Common myeloid progenitor, CD34-positive (primary cell): ENCODE measurements around the gene ACTR3C. TPM values are rescaled to one million over a fixed set of nuclear protein-coding genes. Genes with fewer than 3 reads are reported as not detected.

Experiments used
- CTCF ChIA-PET: fragments of 350-600 bp; sonication (Branson Sonifier 250); formaldehyde crosslinking; loops from one replicate; lab custom pipeline; 2021; ENCODE audit warnings: antibody characterized with exemption; lab: Charles Lee
- POLR2A ChIA-PET: fragments of 350-600 bp; sonication (Branson Sonifier 250); formaldehyde crosslinking; loops from one replicate; lab custom pipeline; 2021; ENCODE audit warnings: antibody characterized with exemption; lab: Charles Lee
- DNase-seq, 3 donors: peaks; one replicate each; pipeline versions ENCODE4 v3.0.0 to v3.0.0-alpha.2; 2013
- H3K27ac ChIP-seq, 2 experiments: 1 replicate in 1 of 2; 2 replicates in 1 of 2; pipeline ENCODE4 v1.7.0; 2013; ENCODE audit warnings: inconsistent platforms in 2 of 2, low read length in 2 of 2, mild to moderate bottlenecking in 2 of 2, low read depth in 1 of 2, moderate library complexity in 1 of 2; ENCODE audit not compliant: severe bottlenecking in 2 of 2, insufficient read depth in 1 of 2, poor library complexity in 1 of 2
- H3K27me3 ChIP-seq, 5 experiments: replicated peaks in 2 of 5; 1 replicate in 3 of 5; 2 replicates in 2 of 5; pipeline versions ENCODE4 v1.6.1 to v1.7.0; 2013; ENCODE audit warnings: low read length in 4 of 5, mild to moderate bottlenecking in 2 of 5, moderate library complexity in 2 of 5, inconsistent platforms in 1 of 5; ENCODE audit not compliant: insufficient read depth in 5 of 5, control insufficient read depth in 4 of 5
- H3K36me3 ChIP-seq, 4 experiments: 1 replicate in 2 of 4; 2 replicates in 2 of 4; pipeline versions ENCODE4 v1.6.1 to v1.7.0; 2013; ENCODE audit warnings: low read length in 3 of 4, control low read depth in 1 of 4, mild to moderate bottlenecking in 1 of 4; ENCODE audit not compliant: control insufficient read depth in 4 of 4, insufficient read depth in 4 of 4
- H3K4me1 ChIP-seq, 4 experiments: 1 replicate in 3 of 4; 2 replicates in 1 of 4; pipeline versions ENCODE4 v1.6.1 to v1.7.1; 2013; ENCODE audit warnings: low read length in 3 of 4, mild to moderate bottlenecking in 3 of 4, control low read depth in 1 of 4, inconsistent platforms in 1 of 4, moderate library complexity in 1 of 4; ENCODE audit not compliant: control insufficient read depth in 4 of 4, insufficient read depth in 4 of 4; ENCODE audit errors: control extremely low read depth in 1 of 4
- H3K4me3 ChIP-seq, 7 experiments: 1 replicate in 4 of 7; 2 replicates in 3 of 7; pipeline versions ENCODE4 v1.5.1 to v1.7.0; 2013; ENCODE audit warnings: mild to moderate bottlenecking in 7 of 7, low read length in 6 of 7, moderate library complexity in 6 of 7, inconsistent platforms in 2 of 7, low read depth in 2 of 7, control low read depth in 1 of 7; ENCODE audit not compliant: insufficient read depth in 4 of 7, control insufficient read depth in 1 of 7; ENCODE audit errors: extremely low read depth in 1 of 7
- H3K9me3 ChIP-seq, 5 experiments: 1 replicate in 4 of 5; 2 replicates in 1 of 5; pipeline versions ENCODE4 v1.6.1 to v1.7.1; 2013; ENCODE audit warnings: low read length in 4 of 5, mild to moderate bottlenecking in 2 of 5, inconsistent platforms in 1 of 5, low read depth in 1 of 5, moderate library complexity in 1 of 5; ENCODE audit not compliant: control insufficient read depth in 4 of 5, insufficient read depth in 2 of 5; ENCODE audit errors: control extremely low read depth in 1 of 5
- WGBS: methylation state at CpG from one replicate; pipeline ENCODE4 v1.1.5; 2013; ENCODE audit not compliant: insufficient coverage; 5-methylcytosine and 5-hydroxymethylcytosine counted together
- polyA plus RNA-seq: library from polyadenylated mRNA; unstranded; fragments of 120-200 nt; gene quantifications from one replicate; pipeline ENCODE4 v1.2.1, GENCODE V29; 2013

Gene ACTR3C
- 7.9 TPM for polyA plus RNA-seq

DNA sequence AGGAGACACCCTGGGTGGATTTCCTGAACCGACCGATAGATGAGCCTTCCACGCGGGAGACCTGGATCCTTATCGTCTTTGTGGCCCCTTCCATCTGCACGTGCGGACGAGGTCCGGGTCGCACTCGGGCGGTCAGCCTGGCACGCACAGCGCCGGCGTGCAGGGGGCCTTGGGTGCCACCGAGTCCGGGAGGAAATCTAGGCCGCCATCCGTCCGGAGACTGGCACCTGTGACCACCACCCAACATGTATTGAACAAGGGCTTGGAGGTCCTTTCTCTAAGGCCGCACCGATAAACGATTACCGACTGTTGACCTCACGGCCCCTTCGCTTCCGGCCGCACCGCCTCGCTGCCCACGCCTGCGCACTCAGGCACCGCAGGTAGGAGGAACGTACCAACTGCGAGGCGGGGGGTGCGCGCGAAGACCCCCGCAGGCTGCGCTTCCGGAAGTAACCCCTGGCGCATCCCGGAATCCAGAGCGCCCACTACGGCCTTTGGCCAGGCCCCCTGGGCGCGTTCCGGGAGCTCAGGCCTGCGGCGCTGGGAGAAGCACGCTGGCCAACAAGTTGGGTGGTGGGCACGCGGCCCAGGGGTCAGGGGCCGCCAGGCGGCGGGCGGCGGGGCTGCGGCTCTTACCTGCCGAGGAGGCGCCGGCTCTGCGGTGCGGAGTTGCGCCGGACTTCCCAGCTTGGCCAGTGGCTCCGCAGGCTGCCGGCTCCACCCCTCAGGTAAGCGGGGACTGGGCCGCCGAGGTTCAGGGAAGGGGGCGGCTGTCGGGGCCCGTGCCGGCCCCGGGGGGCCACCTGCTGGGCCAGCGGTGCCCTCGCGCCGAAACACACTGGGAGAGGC lies at the start of gene ACTR3C, which contains the start of gene LRRC61:
Gene ACTR3C, minus strand, starts transcription at position 713 of the 849 bp plus-strand sequence. CDS start 28,249 bp downstream, outside the sequence.
Gene LRRC61, plus strand, starts transcription at position 523 of the 849 bp plus-strand sequence. CDS start 13,507 bp downstream, outside the sequence.
- peak in 2 of 3 donors; percentile 51 to 67 for DNase-seq
- peak within 1 kb of the TSS; percentile 39 to 85 (median 75) for H3K4me3 ChIP-seq
- peaks cover 9 to 30% (median 20%) of the 10 kb centered on the region in 4 experiments for H3K36me3 ChIP-seq
- H3K27ac ChIP-seq, result peak within 1 kb of the TSS; percentile 64 to 89
- ChIA-PET CTCF (interaction anchor here (1.2 to 1.6 kb wide), 2 partner anchors 54 to 66 kb away, joined by 3 read pairs; no protein-coding TSS in a partner anchor), POLR2A (no interaction called here)
- WGBS, result 4% methylated on average over 72 of the region's 82 CpGs
- no peaks in the 10 kb centered on the region for H3K27me3 ChIP-seq
- H3K4me1 ChIP-seq, result peaks cover 4 to 51% (median 36%) of the 10 kb centered on the region in 4 experiments
- no peaks in the 10 kb centered on the region for H3K9me3 ChIP-seq

DNA sequence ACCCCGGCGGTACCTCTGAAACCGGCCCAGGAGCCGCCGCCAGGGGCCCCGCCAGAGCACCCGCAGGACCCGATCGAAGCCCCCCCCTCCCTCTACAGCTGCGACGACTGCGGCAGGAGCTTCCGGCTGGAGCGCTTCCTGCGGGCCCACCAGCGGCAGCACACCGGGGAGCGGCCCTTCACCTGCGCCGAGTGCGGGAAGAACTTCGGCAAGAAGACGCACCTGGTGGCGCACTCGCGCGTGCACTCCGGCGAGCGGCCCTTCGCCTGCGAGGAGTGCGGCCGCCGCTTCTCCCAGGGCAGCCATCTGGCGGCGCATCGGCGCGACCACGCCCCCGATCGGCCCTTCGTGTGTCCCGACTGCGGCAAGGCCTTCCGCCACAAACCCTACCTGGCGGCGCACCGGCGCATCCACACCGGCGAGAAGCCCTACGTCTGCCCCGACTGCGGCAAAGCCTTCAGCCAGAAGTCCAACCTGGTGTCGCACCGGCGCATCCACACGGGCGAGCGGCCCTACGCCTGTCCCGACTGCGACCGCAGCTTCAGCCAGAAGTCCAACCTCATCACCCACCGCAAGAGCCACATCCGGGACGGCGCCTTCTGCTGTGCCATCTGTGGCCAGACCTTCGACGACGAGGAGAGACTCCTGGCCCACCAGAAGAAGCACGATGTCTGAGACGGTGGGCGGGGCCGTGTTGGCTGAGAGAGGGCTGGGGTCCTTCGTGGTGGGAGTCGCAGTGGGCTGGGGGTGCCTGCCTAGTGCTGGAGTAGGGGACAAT lies 49.1 kb upstream of the ACTR3C start:
- Histone ChIP-seq H3K9me3 (no peaks in the 10 kb centered on the region), H3K4me3 (peak overlapping the region in 1 of 7 experiments; percentile 27), H3K27me3 (no peaks in the 10 kb centered on the region), H3K27ac (no peak overlapping the region), H3K36me3 (peaks cover 5 to 55% (median 34%) of the 10 kb centered on the region in 4 experiments), H3K4me1 (peaks cover 10 to 62% (median 55%) of the 10 kb centered on the region in 4 experiments)
- no peak for DNase-seq
- ChIA-PET POLR2A (interaction anchor here (1.1 kb wide), 1 partner anchor 15 kb away, joined by 3 read pairs; no protein-coding TSS in a partner anchor), CTCF (interaction anchor here (4.2 kb wide), 1 partner anchor 16 kb away, joined by 27 read pairs; no protein-coding TSS in a partner anchor)
- WGBS, result 97% methylated on average over 69 of the region's 79 CpGs

DNA sequence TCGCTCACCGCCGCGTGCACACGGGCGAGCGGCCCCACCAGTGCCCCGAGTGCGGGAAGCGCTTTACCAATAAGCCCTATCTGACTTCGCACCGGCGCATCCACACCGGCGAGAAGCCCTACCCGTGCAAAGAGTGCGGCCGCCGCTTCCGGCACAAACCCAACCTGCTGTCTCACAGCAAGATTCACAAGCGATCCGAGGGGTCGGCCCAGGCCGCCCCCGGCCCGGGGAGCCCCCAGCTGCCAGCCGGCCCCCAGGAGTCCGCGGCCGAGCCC lies 48.6 kb upstream of the ACTR3C start:
- 93% methylated on average over 24 of the region's 30 CpGs for WGBS
- H3K4me1 ChIP-seq, result peaks cover 11 to 62% (median 54%) of the 10 kb centered on the region in 4 experiments
- H3K27ac ChIP-seq, result no peak overlapping the region
- peaks cover 5 to 55% (median 34%) of the 10 kb centered on the region in 4 experiments for H3K36me3 ChIP-seq
- DNase-seq, result no peak
- no peaks in the 10 kb centered on the region for H3K27me3 ChIP-seq
- POLR2A ChIA-PET, result no interaction called here
- no peak overlapping the region for H3K4me3 ChIP-seq
- CTCF ChIA-PET, result interaction anchor here (4.2 kb wide), 1 partner anchor 15 kb away, joined by 27 read pairs; no protein-coding TSS in a partner anchor
- no peaks in the 10 kb centered on the region for H3K9me3 ChIP-seq

DNA sequence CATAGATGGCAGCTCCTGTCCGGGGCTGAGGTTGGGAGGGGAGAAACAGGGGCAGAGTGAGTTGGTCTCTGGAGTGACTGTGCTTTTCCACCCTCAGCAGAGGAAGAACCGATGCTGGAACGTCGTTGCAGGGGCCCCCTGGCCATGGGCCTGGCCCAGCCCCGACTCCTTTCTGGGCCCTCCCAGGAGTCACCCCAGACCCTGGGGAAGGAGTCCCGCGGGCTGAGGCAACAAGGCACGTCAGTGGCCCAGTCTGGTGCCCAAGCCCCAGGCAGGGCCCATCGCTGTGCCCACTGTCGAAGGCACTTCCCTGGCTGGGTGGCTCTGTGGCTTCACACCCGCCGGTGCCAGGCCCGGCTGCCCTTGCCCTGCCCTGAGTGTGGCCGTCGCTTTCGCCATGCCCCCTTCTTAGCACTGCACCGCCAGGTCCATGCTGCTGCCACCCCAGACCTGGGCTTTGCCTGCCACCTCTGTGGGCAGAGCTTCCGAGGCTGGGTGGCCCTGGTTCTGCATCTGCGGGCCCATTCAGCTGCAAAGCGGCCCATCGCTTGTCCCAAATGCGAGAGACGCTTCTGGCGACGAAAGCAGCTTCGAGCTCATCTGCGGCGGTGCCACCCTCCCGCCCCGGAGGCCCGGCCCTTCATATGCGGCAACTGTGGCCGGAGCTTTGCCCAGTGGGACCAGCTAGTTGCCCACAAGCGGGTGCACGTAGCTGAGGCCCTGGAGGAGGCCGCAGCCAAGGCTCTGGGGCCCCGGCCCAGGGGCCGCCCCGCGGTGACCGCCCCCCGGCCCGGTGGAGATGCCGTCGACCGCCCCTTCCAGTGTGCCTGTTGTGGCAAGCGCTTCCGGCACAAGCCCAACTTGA lies 48.0 kb upstream of the ACTR3C start:
- Histone ChIP-seq H3K27me3 (no peaks in the 10 kb centered on the region), H3K9me3 (no peaks in the 10 kb centered on the region), H3K4me1 (peaks cover 14 to 62% (median 53%) of the 10 kb centered on the region in 4 experiments), H3K36me3 (peaks cover 5 to 55% (median 34%) of the 10 kb centered on the region in 4 experiments), H3K27ac (peak overlapping the region in 1 of 2 experiments; percentile 21), H3K4me3 (peak overlapping the region in 2 of 7 experiments; percentile 83 to 96)
- WGBS, result 94% methylated on average over 42 of the region's 48 CpGs
- no peak for DNase-seq
- ChIA-PET POLR2A (no interaction called here), CTCF (interaction anchor here (1.0 to 4.2 kb wide), 4 partner anchors 15 to 35 kb away, joined by 3 to 27 read pairs (median 16); a partner anchor contains a TSS)

DNA sequence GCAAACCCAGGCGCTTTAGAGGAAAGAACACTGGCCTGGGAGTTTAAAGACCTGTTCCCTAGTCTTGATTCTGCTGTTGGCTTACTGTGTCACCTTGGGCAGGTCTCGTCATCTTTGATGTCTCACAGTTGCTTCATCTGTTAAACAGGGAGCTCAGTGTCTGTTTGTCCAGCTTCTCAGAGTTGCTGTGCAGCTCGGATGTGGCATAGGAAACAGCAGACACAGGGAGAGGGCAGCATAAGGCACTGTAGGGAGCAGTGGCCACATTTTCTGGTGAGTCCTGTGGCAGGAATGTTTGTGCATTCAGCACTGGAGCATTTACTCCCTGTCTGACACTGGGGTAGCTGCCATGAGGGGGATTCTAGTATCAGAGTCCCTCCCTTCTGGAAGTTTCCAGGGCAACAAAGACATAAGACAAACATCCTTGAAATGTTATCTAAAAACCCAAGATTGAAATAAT lies 47.3 kb upstream of the ACTR3C start:
- Histone ChIP-seq H3K27me3 (no peaks in the 10 kb centered on the region), H3K4me1 (peaks cover 16 to 62% (median 60%) of the 10 kb centered on the region in 4 experiments), H3K27ac (peak overlapping the region in 1 of 2 experiments; percentile 21), H3K4me3 (peak overlapping the region in 6 of 7 experiments; percentile 71 to 96 (median 84)), H3K9me3 (no peaks in the 10 kb centered on the region), H3K36me3 (peaks cover 5 to 51% (median 34%) of the 10 kb centered on the region in 4 experiments)
- 91% methylated on average over 3 of the region's 3 CpGs for WGBS
- DNase-seq, result peak in 1 of 3 donors; percentile 35
- ChIA-PET CTCF (interaction anchor here (0.9 to 2.6 kb wide), 8 partner anchors 8 to 78 kb away, joined by 3 to 22 read pairs (median 4); a partner anchor contains a TSS), POLR2A (interaction anchor here (2.4 kb wide), 1 partner anchor 13 kb away, joined by 11 read pairs; no protein-coding TSS in a partner anchor)
